ENCODE measurements around the gene STS.

Gene STS

GRCh38 chrX:7117587-7117986, 29.9 kb upstream of the STS start:
- H3K27ac ChIP-seq: no peak overlapping the region
- TF ChIP-seq CTCF (conservative IDR thresholded peaks at IDR 0.05; ENCODE audit: low read depth): no peak
- DNase-seq (ENCODE audit: low spot score): no peak
- ChIA-PET CTCF (no interaction called here), POLR2A (ENCODE audit: low non-redundant PET) (no interaction called here)

- ChIA-PET CTCF (interaction anchor here (0.7 kb wide), 1 partner anchor 524 kb away, joined by 4 read pairs; no protein-coding TSS in a partner anchor), POLR2A (ENCODE audit: low non-redundant PET) (no interaction called here)
- no peak for TF ChIP-seq CTCF (conservative IDR thresholded peaks at IDR 0.05; ENCODE audit: low read depth)
- peak; percentile 0 for DNase-seq (ENCODE audit: low spot score)
- H3K27ac ChIP-seq: no peak overlapping the region
Measured at GRCh38 chrX:7119950-7120877, 27.3 kb upstream of the STS start.

- H3K27ac ChIP-seq: no peak overlapping the region
- no peak for DNase-seq (ENCODE audit: low spot score)
- POLR2A ChIA-PET (ENCODE audit: low non-redundant PET): no interaction called here
- CTCF ChIA-PET: interaction anchor here (0.7 kb wide), 1 partner anchor 525 kb away, joined by 4 read pairs; no protein-coding TSS in a partner anchor
- TF ChIP-seq CTCF (conservative IDR thresholded peaks at IDR 0.05; ENCODE audit: low read depth): no peak
Measured at GRCh38 chrX:7120878-7121219, 26.7 kb upstream of the STS start.

GRCh38 chrX:7127056-7127455, 20.5 kb upstream of the STS start:
- DNase-seq (ENCODE audit: low spot score): no peak
- H3K27ac ChIP-seq: no peak overlapping the region
- TF ChIP-seq CTCF (conservative IDR thresholded peaks at IDR 0.05; ENCODE audit: low read depth): no peak
- ChIA-PET CTCF (no interaction called here), POLR2A (ENCODE audit: low non-redundant PET) (no interaction called here)

GRCh38 chrX:7131621-7132020, 15.9 kb upstream of the STS start:
- no peak overlapping the region for H3K27ac ChIP-seq
- POLR2A ChIA-PET (ENCODE audit: low non-redundant PET): no interaction called here
- CTCF ChIA-PET: no interaction called here
- no peak for DNase-seq (ENCODE audit: low spot score)
- TF ChIP-seq CTCF (conservative IDR thresholded peaks at IDR 0.05; ENCODE audit: low read depth): no peak

- peak overlapping the region; percentile 16; the same call in 1 of the 2 replicates for H3K27ac ChIP-seq
- ChIA-PET POLR2A (ENCODE audit: low non-redundant PET) (no interaction called here), CTCF (interaction anchor here (0.6 to 1.0 kb wide), 4 partner anchors 14 to 396 kb away, joined by 3 to 4 read pairs (median 3); no protein-coding TSS in a partner anchor)
- peak; percentile 64 for DNase-seq (ENCODE audit: low spot score)
- TF ChIP-seq CTCF (conservative IDR thresholded peaks at IDR 0.05; ENCODE audit: low read depth): peak; percentile 15; the same call in 1 of the 2 replicates
Measured at GRCh38 chrX:7132335-7133049, 15.0 kb upstream of the STS start.

Measured in RWPE1 (cell line).